IPS-18a (cell line): ENCODE measurements around the gene PHF1.

ENCODE experiments used
- H3K27ac ChIP-seq: one replicate; pipeline ENCODE4 v1.5.1; 2013; ENCODE audit warnings: low read length
- H3K27me3 ChIP-seq: one replicate; pipeline ENCODE4 v1.6.1; 2013; ENCODE audit warnings: mild to moderate bottlenecking, low read length; ENCODE audit not compliant: control insufficient read depth, insufficient read depth
- H3K36me3 ChIP-seq: one replicate; pipeline ENCODE4 v1.6.1; 2013; ENCODE audit warnings: low read depth, low read length; ENCODE audit not compliant: control insufficient read depth
- H3K4me1 ChIP-seq: one replicate; pipeline ENCODE4 v1.6.1; 2013; ENCODE audit warnings: low read depth, low read length; ENCODE audit not compliant: control insufficient read depth
- H3K4me3 ChIP-seq: one replicate; pipeline ENCODE4 v1.5.1; 2013; ENCODE audit warnings: low read length
- H3K9ac ChIP-seq: one replicate; pipeline ENCODE4 v1.6.1; 2013; ENCODE audit warnings: mild to moderate bottlenecking, low read length, moderate library complexity
- H3K9me3 ChIP-seq: one replicate; pipeline ENCODE4 v1.6.1; 2013; ENCODE audit warnings: low read depth, low read length; ENCODE audit not compliant: control insufficient read depth

Gene PHF1

GRCh38 chr6:33430991-33431879 is 20.4 kb downstream of the PHF1 start:
- Histone ChIP-seq H3K4me1 (peaks cover 42% of the 10 kb centered on the region), H3K4me3 (peak overlapping the region; percentile 59), H3K27ac (peak overlapping the region; percentile 90)

GRCh38 chr6:33431880-33432541 is 21.2 kb downstream of the PHF1 start:
- H3K27ac ChIP-seq: peak overlapping the region; percentile 90
- H3K36me3 ChIP-seq: peaks cover 22% of the 10 kb centered on the region
- H3K9ac ChIP-seq: peak overlapping the region; percentile 95
- H3K9me3 ChIP-seq: no peaks in the 10 kb centered on the region
- H3K4me3 ChIP-seq: peak overlapping the region; percentile 59
- H3K4me1 ChIP-seq: peaks cover 41% of the 10 kb centered on the region
- H3K27me3 ChIP-seq: no peaks in the 10 kb centered on the region

More at GRCh38 chr6:33430991-33431879, 20.4 kb downstream of the PHF1 start:
- H3K27me3 ChIP-seq: no peaks in the 10 kb centered on the region
- peak overlapping the region; percentile 95 for H3K9ac ChIP-seq
- no peaks in the 10 kb centered on the region for H3K9me3 ChIP-seq
- H3K36me3 ChIP-seq: peaks cover 14% of the 10 kb centered on the region

GRCh38 chr6:33432546-33432945 is 21.7 kb downstream of the PHF1 start:
- Histone ChIP-seq H3K27ac (peak overlapping the region; percentile 90), H3K4me1 (peaks cover 36% of the 10 kb centered on the region), H3K36me3 (peaks cover 27% of the 10 kb centered on the region), H3K9me3 (no peaks in the 10 kb centered on the region), H3K4me3 (peak overlapping the region; percentile 59), H3K9ac (peak overlapping the region; percentile 95), H3K27me3 (no peaks in the 10 kb centered on the region)

GRCh38 chr6:33433001-33433543 is 22.3 kb downstream of the PHF1 start:
- Histone ChIP-seq H3K27me3 (no peaks in the 10 kb centered on the region), H3K9me3 (no peaks in the 10 kb centered on the region), H3K27ac (peak overlapping the region; percentile 90), H3K4me1 (peaks cover 36% of the 10 kb centered on the region), H3K4me3 (peak overlapping the region; percentile 59), H3K9ac (peak overlapping the region; percentile 95), H3K36me3 (peaks cover 32% of the 10 kb centered on the region)

GRCh38 chr6:33433544-33434191 is 22.9 kb downstream of the PHF1 start:
- Histone ChIP-seq H3K27me3 (no peaks in the 10 kb centered on the region), H3K9ac (peak overlapping the region; percentile 95), H3K27ac (peak overlapping the region; percentile 70), H3K4me3 (peak overlapping the region; percentile 59), H3K36me3 (peaks cover 38% of the 10 kb centered on the region), H3K4me1 (peaks cover 33% of the 10 kb centered on the region), H3K9me3 (no peaks in the 10 kb centered on the region)

GRCh38 chr6:33434961-33435360 is 24.1 kb downstream of the PHF1 start:
- peaks cover 28% of the 10 kb centered on the region for H3K4me1 ChIP-seq
- H3K36me3 ChIP-seq: peaks cover 47% of the 10 kb centered on the region
- no peaks in the 10 kb centered on the region for H3K27me3 ChIP-seq
- H3K4me3 ChIP-seq: no peak overlapping the region
- H3K9me3 ChIP-seq: no peaks in the 10 kb centered on the region
- no peak overlapping the region for H3K27ac ChIP-seq
- H3K9ac ChIP-seq: no peak overlapping the region

- Histone ChIP-seq H3K4me3 (no peak overlapping the region), H3K27me3 (no peaks in the 10 kb centered on the region), H3K9me3 (no peaks in the 10 kb centered on the region), H3K27ac (no peak overlapping the region), H3K4me1 (peaks cover 13% of the 10 kb centered on the region), H3K9ac (no peak overlapping the region), H3K36me3 (peaks cover 74% of the 10 kb centered on the region)
These were observed 26.9 kb downstream of the PHF1 start for GRCh38 chr6:33437666-33438065.

- Histone ChIP-seq H3K9me3 (no peaks in the 10 kb centered on the region), H3K4me1 (peaks cover 4% of the 10 kb centered on the region), H3K36me3 (peaks cover 88% of the 10 kb centered on the region), H3K9ac (no peak overlapping the region), H3K27ac (no peak overlapping the region), H3K4me3 (no peak overlapping the region), H3K27me3 (no peaks in the 10 kb centered on the region)
These were observed 28.3 kb downstream of the PHF1 start for GRCh38 chr6:33438978-33439594.

GRCh38 chr6:33439956-33440648 is 29.3 kb downstream of the PHF1 start:
- Histone ChIP-seq H3K36me3 (peaks cover 95% of the 10 kb centered on the region), H3K9ac (no peak overlapping the region), H3K27ac (no peak overlapping the region), H3K4me1 (no peaks in the 10 kb centered on the region), H3K9me3 (no peaks in the 10 kb centered on the region), H3K4me3 (no peak overlapping the region), H3K27me3 (no peaks in the 10 kb centered on the region)

GRCh38 chr6:33440649-33441309 is 30.0 kb downstream of the PHF1 start:
- Histone ChIP-seq H3K9me3 (no peaks in the 10 kb centered on the region), H3K4me3 (no peak overlapping the region), H3K36me3 (peaks cover 95% of the 10 kb centered on the region), H3K4me1 (no peaks in the 10 kb centered on the region), H3K27me3 (no peaks in the 10 kb centered on the region), H3K27ac (no peak overlapping the region), H3K9ac (no peak overlapping the region)
